ENCODE results near the gene GRPEL2. TPM values are rescaled to one million over a fixed set of nuclear protein-coding genes. Genes with fewer than 3 reads are reported as not detected.

Gene GRPEL2, protein sequence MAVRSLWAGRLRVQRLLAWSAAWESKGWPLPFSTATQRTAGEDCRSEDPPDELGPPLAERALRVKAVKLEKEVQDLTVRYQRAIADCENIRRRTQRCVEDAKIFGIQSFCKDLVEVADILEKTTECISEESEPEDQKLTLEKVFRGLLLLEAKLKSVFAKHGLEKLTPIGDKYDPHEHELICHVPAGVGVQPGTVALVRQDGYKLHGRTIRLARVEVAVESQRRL
- polyA plus RNA-seq (2011; rRNA removed) (17.1 and 18.0 TPM in 2 replicates), polyA minus RNA-seq (2011; rRNA and poly(A)+ RNA removed) (16.6 and 21.9 TPM in 2 replicates)

DNA sequence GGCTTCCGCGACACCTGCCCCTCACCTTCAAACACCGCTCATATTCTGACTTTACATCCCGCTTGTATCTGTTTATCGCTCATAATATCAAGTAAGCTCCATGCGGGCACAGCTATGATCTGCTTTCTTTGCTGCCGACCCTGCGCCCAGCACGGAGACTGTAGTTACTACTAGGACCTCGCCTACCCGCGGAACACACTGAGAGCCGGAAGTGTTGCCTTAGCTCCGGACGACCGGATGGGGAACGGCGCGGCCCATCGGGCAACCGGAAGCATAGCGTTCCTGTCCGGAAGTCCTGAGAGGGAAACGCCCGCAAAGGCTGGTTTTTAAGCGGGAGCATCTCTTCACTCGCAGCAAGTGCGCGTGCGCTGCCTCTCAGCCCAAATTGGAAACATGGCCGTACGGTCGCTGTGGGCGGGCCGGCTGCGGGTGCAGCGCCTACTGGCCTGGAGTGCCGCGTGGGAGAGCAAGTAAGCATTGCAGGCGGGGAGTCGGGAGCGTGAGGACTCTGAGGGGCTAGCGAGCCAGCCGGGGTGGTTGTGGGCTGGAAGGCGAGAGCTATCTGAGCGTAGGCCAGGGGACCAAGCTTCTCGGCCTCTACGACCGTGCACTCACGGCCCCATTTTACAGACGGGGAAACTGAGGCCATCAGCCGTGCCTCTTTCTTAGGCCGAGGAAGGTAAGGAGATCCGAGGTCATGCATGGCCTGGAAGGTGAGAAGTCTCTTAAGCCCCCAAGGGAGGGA is at the start of gene GRPEL2:
GRPEL2 (plus strand) TSS at position 353 of the 745 bp plus-strand sequence; CDS start at position 394, 41 bp downstream.
- CTCF ChIA-PET: interaction anchor here (0.6 to 3.9 kb wide), 9 partner anchors 10 to 273 kb away, joined by 3 to 24 read pairs (median 3); no protein-coding TSS in a partner anchor
- DNase-seq (ENCODE audit: low read depth): peak; percentile 89
- peak within 1 kb of the TSS; percentile 72 for H3K4me3 ChIP-seq (ENCODE audit: low read depth, low read length)
- TF ChIP-seq, protein P1, sequence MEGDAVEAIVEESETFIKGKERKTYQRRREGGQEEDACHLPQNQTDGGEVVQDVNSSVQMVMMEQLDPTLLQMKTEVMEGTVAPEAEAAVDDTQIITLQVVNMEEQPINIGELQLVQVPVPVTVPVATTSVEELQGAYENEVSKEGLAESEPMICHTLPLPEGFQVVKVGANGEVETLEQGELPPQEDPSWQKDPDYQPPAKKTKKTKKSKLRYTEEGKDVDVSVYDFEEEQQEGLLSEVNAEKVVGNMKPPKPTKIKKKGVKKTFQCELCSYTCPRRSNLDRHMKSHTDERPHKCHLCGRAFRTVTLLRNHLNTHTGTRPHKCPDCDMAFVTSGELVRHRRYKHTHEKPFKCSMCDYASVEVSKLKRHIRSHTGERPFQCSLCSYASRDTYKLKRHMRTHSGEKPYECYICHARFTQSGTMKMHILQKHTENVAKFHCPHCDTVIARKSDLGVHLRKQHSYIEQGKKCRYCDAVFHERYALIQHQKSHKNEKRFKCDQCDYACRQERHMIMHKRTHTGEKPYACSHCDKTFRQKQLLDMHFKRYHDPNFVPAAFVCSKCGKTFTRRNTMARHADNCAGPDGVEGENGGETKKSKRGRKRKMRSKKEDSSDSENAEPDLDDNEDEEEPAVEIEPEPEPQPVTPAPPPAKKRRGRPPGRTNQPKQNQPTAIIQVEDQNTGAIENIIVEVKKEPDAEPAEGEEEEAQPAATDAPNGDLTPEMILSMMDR (IDR thresholded peaks at IDR 0.05; ENCODE audit: insufficient read depth, low read depth, low read length): no peak
- peaks cover 9% of the 10 kb centered on the region for H3K36me3 ChIP-seq (ENCODE audit: control insufficient read depth, insufficient read depth, low read length)
- POLR2A ChIA-PET: interaction anchor here (0.8 to 1.2 kb wide), 2 partner anchors 24 to 75 kb away, joined by 3 read pairs; no protein-coding TSS in a partner anchor
- H3K27me3 ChIP-seq (ENCODE audit: control insufficient read depth, insufficient read depth, low read length): no peaks in the 10 kb centered on the region

DNA sequence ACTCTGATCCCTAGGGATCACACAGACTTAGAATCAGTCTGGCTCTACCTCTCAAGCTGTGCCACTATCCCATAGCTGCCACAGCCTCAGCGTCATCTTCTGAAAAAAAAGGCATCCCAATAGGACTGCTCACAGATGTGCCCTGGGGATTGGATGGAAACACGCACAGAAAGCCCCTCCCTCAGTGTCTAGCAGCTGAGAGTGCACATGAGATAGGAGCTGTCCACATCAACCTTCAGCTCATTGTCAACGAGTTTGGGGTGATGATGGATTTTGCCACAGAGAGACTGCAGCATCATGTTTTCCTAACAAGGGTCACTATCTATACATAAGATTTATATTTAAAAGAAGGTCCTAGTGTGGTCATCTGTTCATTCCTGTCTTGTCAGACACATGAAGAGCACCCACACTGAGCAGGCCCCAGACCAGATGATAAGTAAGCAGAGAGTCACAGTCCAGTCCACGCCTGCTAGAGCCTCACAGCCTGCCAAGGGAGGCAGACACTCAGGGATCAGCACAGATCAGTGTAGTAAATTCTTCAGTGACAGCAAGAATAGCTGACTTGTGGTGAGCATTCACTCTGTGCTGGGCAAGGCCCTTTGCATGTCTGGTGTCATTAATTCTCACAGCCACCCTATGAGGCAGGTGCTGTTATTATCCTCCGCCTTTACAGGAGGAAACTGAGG is 47.8 kb upstream of the GRPEL2 start:
- TF ChIP-seq, protein P1 (IDR thresholded peaks at IDR 0.05; ENCODE audit: insufficient read depth, low read depth, low read length): no peak
- no peak for DNase-seq (ENCODE audit: low read depth)
- peaks cover 3% of the 10 kb centered on the region for H3K27me3 ChIP-seq (ENCODE audit: control insufficient read depth, insufficient read depth, low read length)
- no peaks in the 10 kb centered on the region for H3K36me3 ChIP-seq (ENCODE audit: control insufficient read depth, insufficient read depth, low read length)
- POLR2A ChIA-PET: no interaction called here
- CTCF ChIA-PET: interaction anchor here (1.6 kb wide), 1 partner anchor 18 kb away, joined by 5 read pairs; no protein-coding TSS in a partner anchor
- H3K4me3 ChIP-seq (ENCODE audit: low read depth, low read length): no peak overlapping the region

DNA sequence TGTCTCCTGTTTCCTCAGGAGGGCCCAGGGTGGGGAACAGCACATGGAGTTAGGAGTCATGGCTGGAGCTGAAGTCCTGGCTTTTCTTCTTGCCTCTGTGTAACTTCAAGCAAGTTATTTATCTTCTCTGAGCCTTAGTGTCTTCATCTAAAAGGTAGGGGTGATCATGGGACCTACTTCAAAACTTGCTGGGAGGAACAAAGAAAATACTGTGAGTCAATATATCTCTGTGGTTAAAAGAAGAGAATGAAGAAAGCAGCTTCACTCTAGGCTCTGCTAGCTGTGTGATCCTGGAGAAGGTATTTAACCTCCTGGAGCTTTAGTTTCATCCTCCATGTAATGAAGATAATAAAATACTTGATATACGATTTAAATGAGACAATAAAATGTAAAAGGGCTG is 47.1 kb upstream of the GRPEL2 start:
- H3K27me3 ChIP-seq (ENCODE audit: control insufficient read depth, insufficient read depth, low read length): no peaks in the 10 kb centered on the region; the same call in 1 of the 2 replicates
- H3K4me3 ChIP-seq (ENCODE audit: low read depth, low read length): no peak overlapping the region
- CTCF ChIA-PET: interaction anchor here (1.6 kb wide), 1 partner anchor 18 kb away, joined by 5 read pairs; no protein-coding TSS in a partner anchor
- no peaks in the 10 kb centered on the region for H3K36me3 ChIP-seq (ENCODE audit: control insufficient read depth, insufficient read depth, low read length)
- DNase-seq (ENCODE audit: low read depth): no peak
- POLR2A ChIA-PET: no interaction called here
- TF ChIP-seq, protein P1 (IDR thresholded peaks at IDR 0.05; ENCODE audit: insufficient read depth, low read depth, low read length): no peak

DNA sequence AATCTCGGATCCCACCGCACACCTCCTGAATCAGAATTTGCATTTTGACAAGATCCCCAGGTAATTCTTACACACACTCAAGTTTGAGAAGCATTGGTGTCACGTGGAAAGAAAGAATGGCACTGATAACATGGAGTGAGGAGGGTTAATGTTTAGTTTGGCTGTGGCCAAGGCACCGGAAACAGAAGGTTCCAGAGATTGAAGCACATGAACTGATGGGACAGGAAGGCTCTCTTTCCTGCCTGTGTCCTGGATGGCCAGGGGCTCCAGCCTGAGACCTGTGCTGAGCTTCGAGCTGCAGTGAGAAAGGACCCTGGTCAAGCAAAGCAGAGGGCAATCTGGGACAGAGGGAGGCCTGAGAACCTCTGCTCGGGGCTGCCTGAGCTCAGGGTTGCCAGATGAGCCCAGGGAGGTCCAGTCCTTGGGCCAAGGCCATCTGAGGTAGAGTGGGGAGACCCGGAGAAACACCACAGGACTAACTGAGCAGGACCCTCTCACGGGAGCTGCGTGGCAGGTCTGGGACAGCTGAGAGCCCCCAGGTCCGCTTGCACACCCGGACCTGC is 46.4 kb upstream of the GRPEL2 start:
- CTCF ChIA-PET: interaction anchor here (1.9 kb wide), 1 partner anchor 30 kb away, joined by 6 read pairs; no protein-coding TSS in a partner anchor
- Histone ChIP-seq H3K36me3 (ENCODE audit: control insufficient read depth, insufficient read depth, low read length) (no peaks in the 10 kb centered on the region), H3K4me3 (ENCODE audit: low read depth, low read length) (no peak overlapping the region), H3K27me3 (ENCODE audit: control insufficient read depth, insufficient read depth, low read length) (no peaks in the 10 kb centered on the region; the same call in 1 of the 2 replicates)
- POLR2A ChIA-PET: no interaction called here
- DNase-seq (ENCODE audit: low read depth): no peak
- TF ChIP-seq, protein P1 (IDR thresholded peaks at IDR 0.05; ENCODE audit: insufficient read depth, low read depth, low read length): no peak

Data from BJ (cell line).